ENCODE measurements around the gene OPRPN.

OPRPN gene, protein sequence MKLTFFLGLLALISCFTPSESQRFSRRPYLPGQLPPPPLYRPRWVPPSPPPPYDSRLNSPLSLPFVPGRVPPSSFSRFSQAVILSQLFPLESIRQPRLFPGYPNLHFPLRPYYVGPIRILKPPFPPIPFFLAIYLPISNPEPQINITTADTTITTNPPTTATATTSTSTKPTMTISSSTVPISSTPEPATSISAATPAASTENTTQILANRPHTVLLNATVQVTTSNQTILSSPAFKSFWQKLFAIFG

DNA sequence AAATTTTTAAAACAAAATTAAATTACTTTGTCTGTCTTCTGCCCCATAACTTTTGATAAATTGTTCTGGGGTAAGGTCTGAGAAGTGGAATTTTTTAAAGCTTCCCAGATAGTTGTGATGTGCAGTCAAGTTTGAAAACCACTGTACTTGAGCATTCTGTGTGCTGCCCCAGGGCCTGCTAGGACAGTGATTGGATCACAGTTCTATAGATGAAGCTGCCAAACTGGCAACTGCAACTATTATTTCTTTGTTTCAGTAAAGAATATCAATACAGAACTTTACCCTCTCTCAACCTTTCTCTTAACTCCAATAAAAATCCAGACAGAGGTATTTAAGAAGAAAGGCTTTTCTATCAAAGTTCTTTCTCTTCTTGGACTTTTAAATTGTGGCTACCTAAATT, at the start of gene OPRPN:
Gene OPRPN (plus strand): TSS at position 361 of the 400 bp plus-strand sequence. CDS start 1,346 bp downstream, outside the sequence.
- no peak within 1 kb of the TSS for H3K27ac Mint-ChIP-seq
- H3K27me3 Mint-ChIP-seq, result no peaks in the 10 kb centered on the region
- H3K4me3 Mint-ChIP-seq, result no peak within 1 kb of the TSS
- DNase-seq, result no peak
- H3K9me3 Mint-ChIP-seq, result no peaks in the 10 kb centered on the region
- no peaks in the 10 kb centered on the region for H3K36me3 Mint-ChIP-seq (ENCODE audit: low read depth)
- H3K4me1 Mint-ChIP-seq (ENCODE audit: low read depth), result no peaks in the 10 kb centered on the region

- Mint-ChIP-seq H3K27me3 (no peaks in the 10 kb centered on the region), H3K9me3 (no peaks in the 10 kb centered on the region), H3K4me1 (ENCODE audit: low read depth) (no peaks in the 10 kb centered on the region), H3K27ac (no peak overlapping the region), H3K4me3 (no peak overlapping the region), H3K36me3 (ENCODE audit: low read depth) (no peaks in the 10 kb centered on the region)
- no peak for DNase-seq
Observed at GRCh38 chr4:70356185-70356584, 41.6 kb upstream of the OPRPN start.

GRCh38 chr4:70359115-70359661, 38.6 kb upstream of the OPRPN start:
- Mint-ChIP-seq H3K27me3 (no peaks in the 10 kb centered on the region), H3K4me1 (ENCODE audit: low read depth) (no peaks in the 10 kb centered on the region), H3K4me3 (no peak overlapping the region), H3K9me3 (no peaks in the 10 kb centered on the region), H3K36me3 (ENCODE audit: low read depth) (no peaks in the 10 kb centered on the region), H3K27ac (no peak overlapping the region)
- no peak for DNase-seq

DNA sequence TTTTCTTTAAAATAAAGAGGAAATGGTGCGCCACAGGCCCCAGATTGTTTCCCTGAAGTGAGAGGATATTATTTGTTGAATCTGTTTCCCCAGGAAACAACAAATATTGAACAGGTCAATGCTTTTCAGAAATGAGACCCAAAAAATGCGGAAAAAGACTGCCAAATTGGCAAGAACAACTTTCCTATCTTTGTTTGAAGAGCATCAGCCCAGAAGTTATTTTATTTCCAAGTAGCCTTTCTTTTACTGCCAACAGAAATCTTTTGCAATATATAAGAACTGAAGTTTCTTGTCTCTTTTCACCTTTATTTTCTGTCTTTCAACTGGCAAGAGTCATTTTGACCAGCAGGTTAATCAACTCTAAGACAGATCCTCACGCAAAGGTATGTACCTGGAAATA, 37.3 kb upstream of the OPRPN start, which contains the start of gene SMR3A:
Gene SMR3A (plus strand): TSS at position 301 of the 400 bp plus-strand sequence. CDS start 1,356 bp downstream, outside the sequence.
- H3K36me3 Mint-ChIP-seq (ENCODE audit: low read depth), result no peaks in the 10 kb centered on the region
- H3K27me3 Mint-ChIP-seq, result no peaks in the 10 kb centered on the region
- no peaks in the 10 kb centered on the region for H3K9me3 Mint-ChIP-seq
- H3K4me1 Mint-ChIP-seq (ENCODE audit: low read depth), result no peaks in the 10 kb centered on the region
- no peak within 1 kb of the TSS for H3K27ac Mint-ChIP-seq
- no peak for DNase-seq
- H3K4me3 Mint-ChIP-seq, result no peak within 1 kb of the TSS

GRCh38 chr4:70364002-70364401, 33.7 kb upstream of the OPRPN start:
- Mint-ChIP-seq H3K36me3 (ENCODE audit: low read depth) (no peaks in the 10 kb centered on the region), H3K4me1 (ENCODE audit: low read depth) (no peaks in the 10 kb centered on the region), H3K4me3 (no peak overlapping the region), H3K27ac (no peak overlapping the region), H3K9me3 (no peaks in the 10 kb centered on the region), H3K27me3 (no peaks in the 10 kb centered on the region)
- DNase-seq, result no peak

DNA sequence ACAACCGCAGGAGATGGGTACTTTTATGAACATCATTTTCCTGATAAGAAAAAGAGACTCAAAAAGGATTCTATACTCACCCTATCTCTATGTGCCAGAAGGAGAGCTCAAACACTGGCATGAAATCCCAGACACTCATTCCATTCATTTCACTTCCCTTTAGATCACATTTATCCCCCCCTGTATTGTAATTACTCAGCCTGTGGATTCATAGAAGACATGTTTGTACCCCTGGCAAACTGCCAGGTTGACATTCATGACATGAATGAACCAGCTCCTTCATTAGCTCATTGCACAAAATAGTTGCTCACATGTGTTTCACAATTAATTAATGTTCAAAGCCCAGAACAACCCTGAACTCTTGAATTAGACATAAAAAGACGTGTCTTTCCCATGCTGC, 32.3 kb upstream of the OPRPN start:
- Mint-ChIP-seq H3K9me3 (no peaks in the 10 kb centered on the region), H3K27ac (no peak overlapping the region), H3K36me3 (ENCODE audit: low read depth) (no peaks in the 10 kb centered on the region), H3K4me3 (no peak overlapping the region), H3K4me1 (ENCODE audit: low read depth) (no peaks in the 10 kb centered on the region), H3K27me3 (no peaks in the 10 kb centered on the region)
- no peak for DNase-seq

DNA sequence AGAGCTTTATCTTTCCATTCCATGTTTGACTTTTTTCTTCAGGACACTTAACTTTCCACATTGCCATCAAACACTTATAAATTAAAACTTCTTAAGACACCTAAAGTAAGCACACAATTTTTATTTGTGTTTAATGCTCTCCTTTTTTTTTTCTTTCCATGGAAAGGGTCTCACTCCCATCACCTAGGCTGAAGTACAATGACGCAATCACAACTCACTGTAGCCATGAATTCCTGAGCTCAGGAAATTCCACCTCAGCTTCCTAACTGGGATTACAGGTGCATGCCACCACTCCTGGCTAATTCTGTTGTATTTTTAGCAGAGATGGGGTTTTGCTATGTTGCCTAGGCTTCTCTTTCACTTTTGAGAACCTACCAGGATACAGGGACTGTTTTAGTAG, 29.9 kb upstream of the OPRPN start:
- no peak for DNase-seq
- Mint-ChIP-seq H3K4me3 (no peak overlapping the region), H3K36me3 (ENCODE audit: low read depth) (no peaks in the 10 kb centered on the region), H3K4me1 (ENCODE audit: low read depth) (no peaks in the 10 kb centered on the region), H3K27ac (no peak overlapping the region), H3K9me3 (no peaks in the 10 kb centered on the region), H3K27me3 (no peaks in the 10 kb centered on the region)

- no peak for DNase-seq
- H3K27ac Mint-ChIP-seq, result no peak overlapping the region
- H3K27me3 Mint-ChIP-seq, result no peaks in the 10 kb centered on the region
- no peak overlapping the region for H3K4me3 Mint-ChIP-seq
- no peaks in the 10 kb centered on the region for H3K36me3 Mint-ChIP-seq (ENCODE audit: low read depth)
- no peaks in the 10 kb centered on the region for H3K9me3 Mint-ChIP-seq
- H3K4me1 Mint-ChIP-seq (ENCODE audit: low read depth), result no peaks in the 10 kb centered on the region
Observed at GRCh38 chr4:70371987-70372386, 25.8 kb upstream of the OPRPN start.

GRCh38 chr4:70372760-70373159, 25.0 kb upstream of the OPRPN start:
- H3K4me3 Mint-ChIP-seq, result no peak overlapping the region
- H3K27me3 Mint-ChIP-seq, result no peaks in the 10 kb centered on the region
- H3K36me3 Mint-ChIP-seq (ENCODE audit: low read depth), result no peaks in the 10 kb centered on the region
- H3K9me3 Mint-ChIP-seq, result no peaks in the 10 kb centered on the region
- no peaks in the 10 kb centered on the region for H3K4me1 Mint-ChIP-seq (ENCODE audit: low read depth)
- DNase-seq, result no peak
- H3K27ac Mint-ChIP-seq, result no peak overlapping the region

DNA sequence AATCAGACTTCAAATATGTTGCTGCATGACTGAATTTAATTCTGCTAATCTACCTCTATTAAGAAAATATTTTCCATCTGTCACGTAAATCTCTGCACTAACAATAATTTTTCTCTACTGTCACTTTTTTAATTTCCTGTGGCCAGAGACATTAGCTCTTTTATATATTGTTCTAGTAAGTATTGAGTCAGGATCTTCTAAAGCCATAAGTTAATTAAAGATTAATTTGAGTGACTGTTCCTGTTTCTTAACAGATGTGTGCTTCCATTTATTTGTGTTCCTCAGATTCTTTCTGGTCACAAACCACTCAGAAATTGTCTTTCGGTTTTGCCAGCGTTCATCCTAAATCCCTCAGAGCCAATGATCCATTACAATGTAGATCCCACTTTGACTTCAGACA, 17.2 kb upstream of the OPRPN start:
- Mint-ChIP-seq H3K27ac (no peak overlapping the region), H3K4me3 (no peak overlapping the region), H3K36me3 (ENCODE audit: low read depth) (no peaks in the 10 kb centered on the region), H3K9me3 (no peaks in the 10 kb centered on the region), H3K27me3 (no peaks in the 10 kb centered on the region), H3K4me1 (ENCODE audit: low read depth) (no peaks in the 10 kb centered on the region)
- no peak for DNase-seq

GRCh38 chr4:70382691-70383181, 15.0 kb upstream of the OPRPN start, which contains the start of gene SMR3B:
Gene SMR3B, plus strand, starts transcription at chr4:70383131. Its CDS starts 1,380 bp downstream, at chr4:70384511.
- no peaks in the 10 kb centered on the region for H3K9me3 Mint-ChIP-seq
- DNase-seq, result no peak
- H3K4me3 Mint-ChIP-seq, result no peak within 1 kb of the TSS
- H3K36me3 Mint-ChIP-seq (ENCODE audit: low read depth), result no peaks in the 10 kb centered on the region
- H3K4me1 Mint-ChIP-seq (ENCODE audit: low read depth), result no peaks in the 10 kb centered on the region
- H3K27ac Mint-ChIP-seq, result no peak within 1 kb of the TSS
- no peaks in the 10 kb centered on the region for H3K27me3 Mint-ChIP-seq

DNA sequence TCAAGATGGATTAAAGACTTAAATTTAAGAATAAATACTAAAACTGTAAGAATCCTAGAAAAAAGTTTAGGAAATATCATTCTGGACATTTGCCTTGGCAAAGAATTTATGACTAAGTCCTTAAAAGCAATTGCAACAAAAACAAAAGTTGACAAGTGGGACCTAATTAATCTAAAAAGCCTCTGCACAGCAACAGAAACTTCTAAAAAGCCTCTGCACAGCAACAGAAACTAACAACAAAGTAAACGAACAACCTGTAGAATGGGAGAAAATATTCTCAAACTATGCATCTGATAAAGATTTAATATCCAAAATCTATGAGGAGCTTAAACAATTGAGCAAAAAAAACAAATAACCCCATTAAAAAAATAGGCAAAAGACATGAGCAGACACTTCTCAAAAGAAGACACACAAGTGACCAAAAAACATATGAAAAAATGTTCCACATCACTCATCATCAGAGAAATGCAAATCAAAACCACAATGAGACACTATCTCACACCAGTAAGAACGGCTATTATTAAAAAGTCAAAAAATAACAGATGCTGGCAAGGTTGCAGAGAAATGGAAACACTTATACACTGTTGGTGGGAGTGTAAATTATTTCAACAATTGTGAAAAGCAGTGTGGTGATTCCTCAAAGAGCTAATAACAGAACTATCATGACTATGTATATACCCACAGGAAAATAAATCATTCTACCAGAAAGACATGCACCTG, 5.5 kb upstream of the OPRPN start:
- Mint-ChIP-seq H3K4me1 (ENCODE audit: low read depth) (no peaks in the 10 kb centered on the region), H3K36me3 (ENCODE audit: low read depth) (no peaks in the 10 kb centered on the region), H3K27ac (no peak overlapping the region), H3K4me3 (no peak overlapping the region), H3K27me3 (peaks cover 3% of the 10 kb centered on the region), H3K9me3 (no peaks in the 10 kb centered on the region)
- no peak for DNase-seq

GRCh38 chr4:70399319-70399718, 1.6 kb downstream of the OPRPN start:
- no peaks in the 10 kb centered on the region for H3K9me3 Mint-ChIP-seq
- DNase-seq, result no peak
- no peaks in the 10 kb centered on the region for H3K36me3 Mint-ChIP-seq (ENCODE audit: low read depth)
- H3K27ac Mint-ChIP-seq, result no peak overlapping the region
- no peaks in the 10 kb centered on the region for H3K4me1 Mint-ChIP-seq (ENCODE audit: low read depth)
- no peaks in the 10 kb centered on the region for H3K27me3 Mint-ChIP-seq
- no peak overlapping the region for H3K4me3 Mint-ChIP-seq

DNA sequence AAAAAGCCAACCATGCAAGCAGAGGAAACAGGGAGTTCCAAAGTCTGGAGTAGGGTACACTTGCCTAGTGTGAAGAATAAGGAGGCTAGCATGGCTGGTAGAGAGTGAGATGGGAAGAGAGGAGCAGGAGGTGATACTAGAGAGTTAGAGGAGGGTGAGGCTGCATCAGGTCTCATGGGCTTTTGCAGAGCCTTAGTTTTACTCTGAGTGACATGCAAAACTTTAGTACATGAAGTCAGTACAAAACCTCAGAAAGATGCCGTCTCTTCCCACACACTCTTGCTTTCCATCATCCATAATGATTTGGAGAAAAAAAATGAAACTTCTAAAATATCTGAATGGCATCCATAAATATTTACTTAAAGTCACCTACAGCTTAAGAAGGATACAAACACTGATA, 5.0 kb downstream of the OPRPN start:
- H3K27me3 Mint-ChIP-seq, result no peaks in the 10 kb centered on the region
- no peaks in the 10 kb centered on the region for H3K4me1 Mint-ChIP-seq (ENCODE audit: low read depth)
- H3K4me3 Mint-ChIP-seq, result no peak overlapping the region
- H3K36me3 Mint-ChIP-seq (ENCODE audit: low read depth), result no peaks in the 10 kb centered on the region
- H3K9me3 Mint-ChIP-seq, result no peaks in the 10 kb centered on the region
- no peak for DNase-seq
- no peak overlapping the region for H3K27ac Mint-ChIP-seq

DNA sequence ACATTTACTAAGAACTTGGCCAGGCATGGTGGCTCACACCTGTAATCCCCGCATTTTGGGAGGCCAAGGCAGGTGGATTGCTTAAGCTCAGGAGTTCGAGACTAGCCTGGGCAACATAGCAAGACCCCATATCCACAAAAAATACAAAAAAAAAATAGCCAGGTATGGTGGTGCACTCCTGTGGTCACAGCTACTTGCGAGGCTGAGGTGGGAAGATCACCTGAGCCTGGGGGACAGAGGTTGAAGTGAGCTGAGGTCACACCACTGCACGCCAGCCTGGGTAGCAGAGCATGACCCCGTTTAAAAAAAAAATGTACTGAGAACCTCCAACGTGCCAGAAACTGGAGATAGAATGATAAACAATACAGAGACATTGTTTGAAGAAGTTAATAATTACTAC, 8.0 kb downstream of the OPRPN start:
- no peak overlapping the region for H3K4me3 Mint-ChIP-seq
- no peaks in the 10 kb centered on the region for H3K4me1 Mint-ChIP-seq (ENCODE audit: low read depth)
- no peaks in the 10 kb centered on the region for H3K36me3 Mint-ChIP-seq (ENCODE audit: low read depth)
- H3K27me3 Mint-ChIP-seq, result no peaks in the 10 kb centered on the region
- H3K9me3 Mint-ChIP-seq, result no peaks in the 10 kb centered on the region
- DNase-seq, result no peak
- H3K27ac Mint-ChIP-seq, result no peak overlapping the region
